HepG2 (cell line): ENCODE data around the gene HPS1. TPM values are rescaled to one million over a fixed set of nuclear protein-coding genes. Genes with fewer than 3 reads are reported as not detected.

Source experiments
- ATAC-seq: fragments of 200-7000 bp; cut with Tn5 transposase; 3 replicates; pipeline ENCODE4 v1.9.1; 2020; ENCODE audit warnings: mild to moderate bottlenecking, moderate library complexity
- BruUV-seq: library from RNA; stranded (reverse); fragments of 400-500 nt; replicated peaks from 2 replicates; lab custom pipeline; 2021; lab: Mats Ljungman, UMichigan
- CTCF ChIA-PET: fragments of 300-600 bp; formaldehyde crosslinking; extraction: SDS; loops from one replicate; lab custom pipeline; 2021; ENCODE audit warnings: low total read pairs, inconsistent platforms, low intra/inter-chr PET ratio; lab: Yijun Ruan, JAX
- POLR2A ChIA-PET: fragments of 350-600 bp; sonication (Branson Sonifier 250); formaldehyde crosslinking; loops from one replicate; lab custom pipeline; 2020; ENCODE audit warnings: antibody characterized with exemption, inconsistent platforms; lab: Yijun Ruan, JAX
- DNase-seq: peaks from one replicate; pipeline ENCODE4 v3.0.0-alpha.2; 2015; ENCODE audit warnings: low spot score
- FAIRE-seq: peaks from 3 replicates; lab custom pipeline; 2011; peaks lifted over from hg19 to GRCh38; lab: Jason Lieb, UNC
- H2AFZ ChIP-seq: one replicate; pipeline ENCODE4 v1.6.1; 2011; ENCODE audit warnings: low read length, inconsistent platforms
- H3K27ac ChIP-seq: fragments of 300-600 bp; 3 replicates; pipeline ENCODE4 v1.8.0; 2011; ENCODE audit warnings: mixed run types, mild to moderate bottlenecking, mixed read lengths, low read length, inconsistent platforms; ENCODE audit not compliant: insufficient read depth; ENCODE audit errors: extremely low read length
- H3K27me3 ChIP-seq, 2 experiments: fragments of 200-600 bp in 1 of 2; 2 replicates in 1 of 2; 3 replicates in 1 of 2; pipeline versions ENCODE4 v1.6.0 to v1.8.0; 2011; ENCODE audit warnings: low read length in 2 of 2, mild to moderate bottlenecking in 2 of 2, moderate library complexity in 2 of 2, inconsistent platforms in 1 of 2; ENCODE audit not compliant: insufficient read depth in 2 of 2, control insufficient read depth in 1 of 2
- H3K36me3 ChIP-seq, 2 experiments: fragments of 200-600 bp in 1 of 2; replicated peaks in 1 of 2; 2 replicates in 1 of 2; 3 replicates in 1 of 2; pipeline versions ENCODE4 v1.5.1 to v1.8.0; 2011; ENCODE audit warnings: low read length in 2 of 2, inconsistent platforms in 1 of 2; ENCODE audit not compliant: insufficient read depth in 2 of 2, control insufficient read depth in 1 of 2
- H3K4me1 ChIP-seq: 2 replicates; pipeline ENCODE4 v1.5.1; 2012; ENCODE audit warnings: low read length, inconsistent platforms; ENCODE audit not compliant: insufficient read depth
- H3K4me2 ChIP-seq: 2 replicates; pipeline ENCODE4 v1.6.0; 2011; ENCODE audit warnings: low read depth, low read length, inconsistent platforms
- H3K4me3 ChIP-seq, 3 experiments: fragments of 200-600 bp in 1 of 3; sonication (generic), shearing (Covaris generic) in 1 of 3; replicated peaks in 1 of 3; 2 replicates each; pipeline ENCODE4 v1.5.1; 2011 to 2016; ENCODE audit warnings: low read length in 3 of 3, inconsistent platforms in 2 of 3, low read depth in 2 of 3, mild to moderate bottlenecking in 2 of 3, control low read depth in 1 of 3, mixed read lengths in 1 of 3; ENCODE audit not compliant: insufficient read depth in 1 of 3
- H3K79me2 ChIP-seq: one replicate; pipeline ENCODE4 v1.6.1; 2011; ENCODE audit warnings: low read length, inconsistent platforms; ENCODE audit not compliant: insufficient read depth
- H3K9ac ChIP-seq: 2 replicates; pipeline ENCODE4 v1.6.0; 2011; ENCODE audit warnings: mild to moderate bottlenecking, low read depth, low read length, inconsistent platforms; ENCODE audit not compliant: insufficient read depth
- H3K9me3 ChIP-seq: 2 replicates; pipeline ENCODE4 v1.5.1; 2012; ENCODE audit warnings: mild to moderate bottlenecking, low read length
- H4K20me1 ChIP-seq: 2 replicates; pipeline ENCODE4 v1.6.0; 2011; ENCODE audit warnings: inconsistent platforms, mild to moderate bottlenecking, low read length, moderate library complexity; ENCODE audit not compliant: insufficient read depth
- CHCHD3 ChIP-seq: sonication (generic); formaldehyde crosslinking; IDR thresholded peaks from 2 replicates; pipeline ENCODE4 v1.8.0; 2022; ENCODE audit warnings: mild to moderate bottlenecking, missing genetic modification reagents, moderate library complexity
- DPF2 ChIP-seq: sonication (generic); formaldehyde crosslinking; IDR thresholded peaks from 2 replicates; pipeline ENCODE4 v1.4.0; 2020; ENCODE audit warnings: mild to moderate bottlenecking, low read depth, missing genetic modification reagents, borderline replicate concordance
- GPN1 ChIP-seq: sonication (generic); formaldehyde crosslinking; IDR thresholded peaks from 2 replicates; pipeline ENCODE4 v1.5.1; 2020; ENCODE audit warnings: missing genetic modification reagents, borderline replicate concordance
- HMG20B ChIP-seq: conservative IDR thresholded peaks from 2 replicates; pipeline ENCODE4 v1.6.1; 2016; ENCODE audit warnings: missing genetic modification reagents, missing compliant biosample characterization
- ISX ChIP-seq: sonication (generic); formaldehyde crosslinking; conservative IDR thresholded peaks from 2 replicates; pipeline ENCODE4 v1.5.0; 2020; ENCODE audit warnings: missing genetic modification reagents
- MED13 ChIP-seq: sonication (generic); formaldehyde crosslinking; IDR thresholded peaks from 2 replicates; pipeline ENCODE4 v1.5.0; 2020; ENCODE audit warnings: missing genetic modification reagents
- PHF20 ChIP-seq: sonication (generic); formaldehyde crosslinking; IDR thresholded peaks from 2 replicates; pipeline ENCODE4 v1.5.0; 2020; ENCODE audit warnings: mild to moderate bottlenecking, missing genetic modification reagents
- SOX6 ChIP-seq, 2 experiments: fragments of 450-650 bp in 1 of 2; sonication (generic) in 1 of 2; formaldehyde crosslinking in 1 of 2; IDR thresholded peaks; 2 replicates each; pipeline versions ENCODE4 v1.4.0 to v1.6.1; 2017 to 2020; ENCODE audit warnings: antibody characterized with exemption in 1 of 2, mild to moderate bottlenecking in 1 of 2, missing genetic modification reagents in 1 of 2
- ZFP36L2 ChIP-seq: sonication (generic); formaldehyde crosslinking; IDR thresholded peaks from 2 replicates; pipeline ENCODE4 v1.4.0; 2020; ENCODE audit warnings: missing genetic modification reagents
- ZHX1 ChIP-seq: sonication (generic); formaldehyde crosslinking; IDR thresholded peaks from 2 replicates; pipeline ENCODE4 v1.8.1; 2022; ENCODE audit warnings: low read depth, mild to moderate bottlenecking, missing genetic modification reagents
- ZNF274 ChIP-seq: sonication (generic); formaldehyde crosslinking; IDR thresholded peaks from 2 replicates; pipeline ENCODE4 v1.5.1; 2020; ENCODE audit warnings: mild to moderate bottlenecking, missing genetic modification reagents
- ZNF577 ChIP-seq: sonication (generic); formaldehyde crosslinking; IDR thresholded peaks from 2 replicates; pipeline ENCODE4 v1.4.0; 2020; ENCODE audit warnings: mild to moderate bottlenecking, low read depth, missing genetic modification reagents, borderline replicate concordance
- WGBS: methylation state at CpG from one replicate; pipeline ENCODE4 v1.1.6; 2017; ENCODE audit warnings: low lambda C conversion rate; 5-methylcytosine and 5-hydroxymethylcytosine counted together
- in situ Hi-C: cut with HindIII; loops from 2 replicates; pipeline ENCODE4 v1.10.0; 2017; ENCODE audit warnings: low pct_unique_long_range_greater_than_20kb; ENCODE audit not compliant: extremely low pct_ligation_motif_present
- intact Hi-C: fragments of 100-400 bp; cut with micrococcal nuclease; formaldehyde crosslinking; loops from one replicate; pipeline ENCODE4 v1.10.0; 2022; ENCODE audit not compliant: unreplicated experiment
- polyA plus RNA-seq, 8 experiments: library from polyadenylated mRNA; depleted of rRNA in 3 of 8; stranded (reverse) in 7 of 8; unstranded in 1 of 8; fragments of >200 nt; fragmentation: Illumina TruSeq in 4 of 8; extraction: Trizol in 4 of 8; gene quantifications; 2 replicates each; pipeline versions ENCODE4 v1.2.1 to v1.2.3, GENCODE V29; 2011 to 2016; ENCODE audit warnings: low read depth in 4 of 8, missing spikeins in 1 of 8, mixed read lengths in 1 of 8; ENCODE audit not compliant: insufficient read depth in 1 of 8
- total RNA-seq, 5 experiments: library from RNA; depleted of rRNA; stranded (reverse); fragments of >200 nt; fragmentation: Illumina TruSeq; extraction: Trizol; gene quantifications; 2 replicates each; pipeline ENCODE4 v1.2.3, GENCODE V29; 2016; ENCODE audit warnings: low read depth in 1 of 5
- TF ChIP-seq, protein P1 (sequence below): IDR thresholded peaks from 2 replicates; pipeline ENCODE4 v1.4.0; 2020; ENCODE audit warnings: mild to moderate bottlenecking, missing genetic modification reagents

The HPS1 gene
- total and polyA plus RNA-seq, 2 of the 13 experiments (the other 11 are each of a cell fraction or from before 2014, with no cell fraction given), result 24.6 to 25.8 TPM

- no TSS peak for BruUV-seq
- intact Hi-C loops, result no loop called here
- FAIRE-seq, result no peak
These were observed 34.7 kb upstream of the HPS1 start for GRCh38 chr10:98481404-98481945.

GRCh38 chr10:98478430-98479222 lies 31.9 kb upstream of the HPS1 start:
- no peak overlapping the region for H3K4me3 ChIP-seq
- H3K9me3 ChIP-seq, result no peaks in the 10 kb centered on the region
- FAIRE-seq (no peak), ATAC-seq (no peak), DNase-seq (no peak)
- TF ChIP-seq GPN1 (CRISPR knock-in tag) (no peak), ZNF274 (CRISPR knock-in tag) (no peak), ZHX1 (CRISPR knock-in tag) (no peak), DPF2 (CRISPR knock-in tag) (no peak), HMG20B (CRISPR knock-in tag) (no peak), ISX (CRISPR knock-in tag) (no peak), SOX6 (IDR thresholded peaks at IDR 0.05) (no peak), SOX6 (CRISPR knock-in tag; IDR thresholded peaks at IDR 0.05) (no peak)
- TF ChIP-seq, protein P1, sequence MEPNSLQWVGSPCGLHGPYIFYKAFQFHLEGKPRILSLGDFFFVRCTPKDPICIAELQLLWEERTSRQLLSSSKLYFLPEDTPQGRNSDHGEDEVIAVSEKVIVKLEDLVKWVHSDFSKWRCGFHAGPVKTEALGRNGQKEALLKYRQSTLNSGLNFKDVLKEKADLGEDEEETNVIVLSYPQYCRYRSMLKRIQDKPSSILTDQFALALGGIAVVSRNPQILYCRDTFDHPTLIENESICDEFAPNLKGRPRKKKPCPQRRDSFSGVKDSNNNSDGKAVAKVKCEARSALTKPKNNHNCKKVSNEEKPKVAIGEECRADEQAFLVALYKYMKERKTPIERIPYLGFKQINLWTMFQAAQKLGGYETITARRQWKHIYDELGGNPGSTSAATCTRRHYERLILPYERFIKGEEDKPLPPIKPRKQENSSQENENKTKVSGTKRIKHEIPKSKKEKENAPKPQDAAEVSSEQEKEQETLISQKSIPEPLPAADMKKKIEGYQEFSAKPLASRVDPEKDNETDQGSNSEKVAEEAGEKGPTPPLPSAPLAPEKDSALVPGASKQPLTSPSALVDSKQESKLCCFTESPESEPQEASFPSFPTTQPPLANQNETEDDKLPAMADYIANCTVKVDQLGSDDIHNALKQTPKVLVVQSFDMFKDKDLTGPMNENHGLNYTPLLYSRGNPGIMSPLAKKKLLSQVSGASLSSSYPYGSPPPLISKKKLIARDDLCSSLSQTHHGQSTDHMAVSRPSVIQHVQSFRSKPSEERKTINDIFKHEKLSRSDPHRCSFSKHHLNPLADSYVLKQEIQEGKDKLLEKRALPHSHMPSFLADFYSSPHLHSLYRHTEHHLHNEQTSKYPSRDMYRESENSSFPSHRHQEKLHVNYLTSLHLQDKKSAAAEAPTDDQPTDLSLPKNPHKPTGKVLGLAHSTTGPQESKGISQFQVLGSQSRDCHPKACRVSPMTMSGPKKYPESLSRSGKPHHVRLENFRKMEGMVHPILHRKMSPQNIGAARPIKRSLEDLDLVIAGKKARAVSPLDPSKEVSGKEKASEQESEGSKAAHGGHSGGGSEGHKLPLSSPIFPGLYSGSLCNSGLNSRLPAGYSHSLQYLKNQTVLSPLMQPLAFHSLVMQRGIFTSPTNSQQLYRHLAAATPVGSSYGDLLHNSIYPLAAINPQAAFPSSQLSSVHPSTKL, result no peak
- no peaks in the 10 kb centered on the region for H3K4me1 ChIP-seq
- in situ Hi-C loops, result loop anchor here (10.0 kb wide), 1 partner anchor 766 kb away; no protein-coding TSS in a partner anchor
- no peak overlapping the region for H3K27ac ChIP-seq
- 2% methylated on average over 6 of the region's 6 CpGs for WGBS
- no peaks in the 10 kb centered on the region; a peak in 1 of 5 replicates for H3K27me3 ChIP-seq
- H3K79me2 ChIP-seq, result no peaks in the 10 kb centered on the region
- H3K4me2 ChIP-seq, result no peak overlapping the region
- intact Hi-C loops, result no loop called here
- POLR2A ChIA-PET, result no interaction called here
- CTCF ChIA-PET, result no interaction called here
- no TSS peak for BruUV-seq
- no peak overlapping the region for H2AFZ ChIP-seq
- H3K36me3 ChIP-seq, result no peaks in the 10 kb centered on the region
- no peak overlapping the region for H3K9ac ChIP-seq
- no peaks in the 10 kb centered on the region for H4K20me1 ChIP-seq

More at GRCh38 chr10:98481404-98481945, 34.7 kb upstream of the HPS1 start:
- no peak overlapping the region for H3K4me2 ChIP-seq
- no peaks in the 10 kb centered on the region for H3K4me1 ChIP-seq
- H3K4me3 ChIP-seq, result no peak overlapping the region
- no peaks in the 10 kb centered on the region for H4K20me1 ChIP-seq
- no peaks in the 10 kb centered on the region for H3K36me3 ChIP-seq
- TF ChIP-seq ZNF577 (CRISPR knock-in tag) (no peak), MED13 (no peak), ZFP36L2 (CRISPR knock-in tag) (no peak), PHF20 (no peak), CHCHD3 (CRISPR knock-in tag) (no peak)
- TF ChIP-seq, all 625 proteins: peak for 0
- Histone ChIP-seq H3K9ac (no peak overlapping the region), H3K27ac (no peak overlapping the region), H3K79me2 (no peaks in the 10 kb centered on the region), H3K9me3 (no peaks in the 10 kb centered on the region), H2AFZ (no peak overlapping the region), H3K27me3 (no peaks in the 10 kb centered on the region; a peak in 1 of 5 replicates)
- WGBS, result 12% methylated on average over 5 of the region's 5 CpGs
- ATAC-seq (no peak), DNase-seq (no peak)
- POLR2A ChIA-PET, result no interaction called here
- in situ Hi-C loops, result no loop called here
- CTCF ChIA-PET, result no interaction called here
